GM23248 (cell line): ENCODE results near the gene SMU1.
"Not testable (repeated sequence)": the region's sequence is repeated elsewhere in the genome, so short reads cannot be mapped to it uniquely, and the experiment has no call there.

Experiments used
- EZH2 ChIP-seq: fragments of 200-600 bp; sonication (generic); IDR thresholded peaks from 2 replicates; pipeline ENCODE4 v1.6.1; 2018; ENCODE audit warnings: antibody characterized with exemption, mild to moderate bottlenecking; ENCODE audit not compliant: insufficient read depth, poor library complexity, severe bottlenecking
- EZH2phosphoT487 ChIP-seq: fragments of 200-600 bp; sonication (generic); IDR thresholded peaks from 2 replicates; pipeline ENCODE4 v1.6.1; 2018; ENCODE audit warnings: antibody characterized with exemption, moderate library complexity, mild to moderate bottlenecking, low read depth; ENCODE audit not compliant: insufficient read depth

DNA sequence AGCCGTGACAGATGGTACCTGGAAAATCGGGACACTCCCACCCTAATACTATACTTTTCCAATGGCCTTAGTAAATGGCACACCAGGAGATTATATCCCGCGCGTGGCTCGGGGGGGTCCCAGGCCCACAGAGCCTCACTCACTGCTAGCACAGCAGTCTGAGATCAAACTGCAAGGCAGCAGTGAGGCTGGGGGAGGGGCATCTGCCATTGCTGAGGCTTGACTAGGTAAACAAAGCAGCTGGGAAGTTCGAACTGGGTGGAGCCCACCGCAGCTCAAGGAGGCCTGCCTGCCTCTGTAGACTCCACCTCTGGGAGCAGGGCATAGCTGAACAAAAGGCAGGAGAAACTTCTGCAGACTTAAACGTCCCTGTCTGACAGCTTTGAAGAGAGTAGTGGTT, 9.2 kb upstream of the SMU1 start:
- TF ChIP-seq EZH2, EZH2phosphoT487: not testable (repeated sequence)
